Occipital lobe (tissue), 2 donors: ENCODE results near the gene SOCS7. TPM values are rescaled to one million over a fixed set of nuclear protein-coding genes. Genes with fewer than 3 reads are reported as not detected.
A peak's percentile ranks its signal among the peaks of the same experiment; 100 is the strongest.

ENCODE experiments used
- DNase-seq: peaks from one replicate; lab custom pipeline; 2025; lab: John Stamatoyannopoulos, UW
- total RNA-seq: library from RNA; depleted of rRNA; stranded (reverse); fragments of >200 nt; gene quantifications from one replicate; pipeline ENCODE4 v1.2.3, GENCODE V29; 2014

SOCS7 gene, protein sequence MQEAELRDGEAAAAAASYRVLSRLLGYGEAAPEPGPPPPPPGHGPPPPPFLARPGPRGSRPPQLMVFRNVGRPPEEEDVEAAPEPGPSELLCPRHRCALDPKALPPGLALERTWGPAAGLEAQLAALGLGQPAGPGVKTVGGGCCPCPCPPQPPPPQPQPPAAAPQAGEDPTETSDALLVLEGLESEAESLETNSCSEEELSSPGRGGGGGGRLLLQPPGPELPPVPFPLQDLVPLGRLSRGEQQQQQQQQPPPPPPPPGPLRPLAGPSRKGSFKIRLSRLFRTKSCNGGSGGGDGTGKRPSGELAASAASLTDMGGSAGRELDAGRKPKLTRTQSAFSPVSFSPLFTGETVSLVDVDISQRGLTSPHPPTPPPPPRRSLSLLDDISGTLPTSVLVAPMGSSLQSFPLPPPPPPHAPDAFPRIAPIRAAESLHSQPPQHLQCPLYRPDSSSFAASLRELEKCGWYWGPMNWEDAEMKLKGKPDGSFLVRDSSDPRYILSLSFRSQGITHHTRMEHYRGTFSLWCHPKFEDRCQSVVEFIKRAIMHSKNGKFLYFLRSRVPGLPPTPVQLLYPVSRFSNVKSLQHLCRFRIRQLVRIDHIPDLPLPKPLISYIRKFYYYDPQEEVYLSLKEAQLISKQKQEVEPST
- total RNA-seq, result 59.4 TPM

DNA sequence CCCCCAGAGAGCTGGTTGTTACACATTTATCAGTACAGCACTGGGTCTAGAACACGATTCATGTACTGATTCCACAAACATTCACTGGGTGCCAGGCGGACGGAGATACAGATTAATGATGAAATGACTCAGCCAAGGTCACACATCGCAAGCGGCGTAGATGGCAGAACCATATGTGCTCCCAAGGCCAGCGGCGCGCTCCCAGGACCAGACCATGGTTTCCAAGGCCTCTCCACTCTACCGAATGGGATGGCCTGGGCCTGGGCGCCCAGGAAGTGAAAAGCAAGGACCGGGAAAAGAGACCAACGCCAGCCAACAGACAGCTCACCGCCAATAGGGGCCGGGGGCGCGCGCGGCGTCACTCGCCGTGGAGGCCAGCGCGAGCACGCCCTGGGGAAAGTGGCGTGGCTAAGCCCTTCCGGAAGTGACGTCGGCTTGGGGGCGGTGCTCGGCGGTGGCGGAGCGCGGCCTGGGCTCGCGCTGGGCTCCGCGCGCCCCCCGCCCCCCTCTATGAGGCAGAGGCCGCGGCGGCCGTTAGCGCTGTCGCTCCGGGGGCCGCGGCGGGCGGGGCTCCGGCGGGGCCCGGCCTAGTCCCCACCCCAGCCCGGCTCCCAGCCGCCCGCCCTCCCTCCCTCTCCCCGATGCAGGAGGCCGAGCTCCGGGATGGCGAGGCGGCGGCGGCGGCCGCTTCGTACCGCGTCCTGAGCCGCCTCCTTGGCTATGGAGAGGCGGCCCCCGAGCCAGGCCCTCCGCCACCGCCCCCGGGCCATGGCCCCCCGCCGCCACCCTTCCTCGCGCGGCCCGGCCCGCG lies at the start of gene SOCS7:
Gene SOCS7 (plus strand): TSS at position 433 of the 811 bp plus-strand sequence. CDS start 209 bp downstream, at position 642.
- peak; percentile 88 for DNase-seq

DNA sequence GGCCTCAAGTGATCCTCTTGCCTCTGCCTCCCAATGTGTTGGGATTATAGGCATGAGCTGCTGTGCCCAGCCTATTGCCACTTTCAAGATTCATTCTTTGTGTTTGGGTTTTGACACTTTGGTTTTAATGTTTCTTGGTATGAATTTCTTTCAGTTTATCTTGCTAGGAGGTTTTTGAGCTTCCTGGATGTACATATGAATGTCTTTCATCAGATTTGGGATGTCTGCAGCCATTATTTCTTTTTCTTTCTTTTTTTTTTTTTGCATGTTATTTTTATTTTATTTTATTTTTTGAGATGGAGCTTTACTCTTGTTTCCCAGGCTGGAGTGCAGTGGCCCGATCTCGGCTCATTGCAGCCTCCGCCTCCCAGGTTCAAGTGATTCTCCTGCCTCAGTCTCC lies 36.1 kb upstream of the SOCS7 start:
- DNase-seq, result no peak

DNA sequence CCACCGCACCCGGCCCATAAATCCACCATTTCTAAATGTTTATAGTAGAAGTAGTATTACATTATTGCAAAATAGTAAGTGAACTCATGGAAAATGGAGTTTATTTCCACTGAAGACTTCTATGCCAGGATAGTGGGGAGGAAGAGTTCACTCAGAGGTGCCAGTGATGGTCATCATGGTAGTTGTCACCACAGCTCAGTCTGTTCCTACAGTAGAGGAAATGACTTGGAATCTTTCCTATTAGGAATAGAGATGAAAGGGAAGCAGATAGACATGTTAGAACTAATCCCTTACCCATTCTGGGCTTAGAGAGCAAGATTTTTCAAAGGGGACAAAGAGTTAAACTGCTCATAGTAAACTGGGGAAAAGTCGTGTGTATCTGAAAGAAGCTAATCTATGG lies 34.6 kb upstream of the SOCS7 start:
- DNase-seq, result no peak

DNA sequence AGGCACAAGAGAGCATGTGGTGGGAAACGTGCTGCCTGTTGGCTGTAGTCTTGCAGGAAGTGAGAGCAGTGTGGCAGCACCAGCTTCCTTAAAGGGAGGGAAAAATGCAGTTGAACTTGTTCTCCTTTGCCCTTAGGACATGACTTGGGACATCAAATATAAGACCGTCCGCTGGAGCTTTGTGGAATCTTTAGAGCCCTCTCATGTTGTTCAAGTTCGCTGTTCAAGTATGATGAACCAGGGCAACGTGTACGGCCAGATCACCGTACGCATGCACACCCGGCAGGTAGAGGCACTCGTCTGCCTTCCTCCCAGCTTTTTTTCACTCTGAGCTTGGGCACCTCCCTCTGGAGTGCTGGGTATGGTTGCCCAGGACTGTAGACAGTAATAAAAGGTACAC lies 31.2 kb upstream of the SOCS7 start:
- no peak for DNase-seq

DNA sequence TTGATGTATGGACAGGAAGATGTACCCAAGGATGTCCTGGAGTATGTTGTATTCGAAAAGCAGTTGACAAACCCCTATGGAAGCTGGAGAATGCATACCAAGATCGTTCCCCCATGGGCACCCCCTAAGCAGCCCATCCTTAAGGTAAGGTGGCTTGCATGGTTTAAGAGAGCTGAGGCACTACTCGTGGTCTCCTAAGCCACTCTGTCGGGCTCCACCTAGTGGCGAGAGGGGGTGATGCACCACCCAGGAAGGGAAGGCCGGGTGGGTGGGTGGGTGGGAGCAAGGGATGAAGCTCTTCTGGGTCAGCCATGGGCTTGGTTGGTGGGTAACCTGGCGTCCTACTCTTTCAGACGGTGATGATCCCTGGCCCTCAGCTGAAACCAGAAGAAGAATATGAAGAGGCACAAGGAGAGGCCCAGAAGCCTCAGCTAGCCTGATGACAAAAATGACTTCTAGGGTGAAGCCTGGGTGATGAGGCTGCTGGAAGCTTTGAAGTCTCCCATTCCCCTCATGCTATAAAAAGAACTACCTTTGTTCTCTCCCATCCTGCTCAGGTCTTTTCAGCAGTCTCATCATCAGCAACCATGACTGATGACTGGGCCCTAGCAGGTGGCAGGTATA lies 29.4 kb upstream of the SOCS7 start:
- no peak for DNase-seq

DNA sequence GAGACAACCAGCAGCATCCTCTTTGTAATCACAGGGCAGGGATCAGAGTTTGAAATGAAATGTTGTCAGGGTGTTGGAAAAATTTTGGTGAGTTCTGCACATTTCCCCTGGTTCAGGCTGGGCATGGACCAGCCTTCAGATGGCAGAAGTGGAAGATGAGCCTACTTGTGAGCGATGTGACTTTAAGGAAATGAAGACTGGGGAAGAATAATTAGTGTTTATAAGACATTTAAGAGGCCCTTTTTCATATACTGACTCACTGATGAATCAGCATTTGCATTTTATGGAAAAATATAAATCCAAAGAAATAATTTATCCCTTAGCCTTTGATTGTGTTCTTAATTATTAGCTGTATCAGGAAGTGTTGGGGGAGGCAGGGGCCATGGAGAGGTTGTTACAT lies 28.7 kb upstream of the SOCS7 start:
- no peak for DNase-seq

DNA sequence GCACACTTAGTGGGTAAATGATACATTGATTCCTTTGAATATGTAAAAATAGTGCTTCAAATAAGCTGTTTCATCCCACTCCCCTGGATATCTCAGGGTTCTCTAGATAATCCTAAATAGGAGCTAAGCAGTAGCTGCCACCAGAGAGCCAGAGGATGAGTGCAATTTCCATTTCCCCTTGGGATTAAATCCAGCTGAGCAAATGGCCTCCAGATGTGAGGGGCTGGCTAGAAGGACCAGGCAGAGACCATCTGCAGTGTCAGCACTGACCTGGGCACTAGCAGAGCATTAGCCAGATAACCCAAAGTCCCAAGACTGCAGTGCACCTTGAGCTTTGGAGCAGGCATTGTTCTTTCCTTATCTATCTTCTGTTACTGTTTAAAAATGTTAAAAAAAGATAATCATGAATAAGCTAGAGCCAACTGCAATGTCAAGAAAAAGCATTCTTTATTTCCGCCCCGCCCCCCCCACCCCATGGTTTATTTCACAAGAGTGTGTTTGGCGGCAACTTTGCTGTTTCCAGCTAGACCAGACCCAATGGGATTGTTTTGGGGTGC lies 27.4 kb upstream of the SOCS7 start:
- no peak for DNase-seq

DNA sequence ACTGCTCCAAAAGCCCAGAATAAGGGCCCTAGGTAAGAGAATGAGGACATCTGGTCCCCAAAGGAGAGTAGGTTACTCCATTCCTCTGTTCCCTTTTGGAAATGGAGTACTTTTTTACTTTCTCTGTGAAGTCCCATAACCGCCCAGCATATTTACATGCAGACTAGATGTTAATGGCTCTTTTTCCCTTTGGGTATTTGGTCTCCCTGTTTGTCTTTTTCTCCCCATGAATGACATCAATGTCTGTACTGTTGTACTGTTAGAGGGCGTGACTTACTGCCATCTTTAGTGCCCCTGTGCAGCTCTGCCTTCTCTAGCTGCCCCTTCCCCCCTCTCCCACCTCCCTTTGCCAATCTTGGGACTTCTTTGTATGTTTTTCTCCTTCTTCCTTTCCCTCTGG lies 26.9 kb upstream of the SOCS7 start:
- DNase-seq, result no peak

DNA sequence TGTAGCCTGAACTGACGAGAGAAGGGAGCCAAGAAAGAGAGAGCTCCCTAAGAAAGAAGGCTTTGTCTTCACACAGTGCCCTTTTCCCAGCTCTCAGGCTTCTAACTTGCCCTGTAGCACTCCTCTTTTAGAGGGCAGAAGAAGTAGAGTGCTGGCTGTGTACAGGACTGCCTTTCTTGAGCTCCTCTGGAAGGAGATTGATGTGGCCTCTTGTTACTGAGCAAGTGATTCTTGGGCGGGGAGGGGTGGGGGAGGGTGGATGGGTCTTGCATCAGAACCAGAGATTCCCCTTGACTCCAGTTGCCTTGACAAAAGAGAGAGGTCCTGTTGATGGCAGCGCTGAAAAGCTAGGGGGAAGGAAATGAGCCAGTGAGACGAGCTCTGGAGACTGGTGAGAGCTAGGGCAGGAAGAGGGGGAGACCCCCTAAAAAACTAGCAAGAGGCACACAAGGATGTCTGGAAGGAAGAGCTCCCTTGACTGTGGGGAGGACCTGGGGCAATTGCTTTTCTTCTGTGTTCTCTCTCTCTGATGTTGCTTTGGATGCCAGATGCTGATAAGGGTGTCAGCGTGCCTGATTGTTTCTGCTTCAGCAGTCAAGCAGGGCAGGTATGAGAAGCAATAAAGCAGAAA lies 26.3 kb upstream of the SOCS7 start:
- DNase-seq, result no peak

DNA sequence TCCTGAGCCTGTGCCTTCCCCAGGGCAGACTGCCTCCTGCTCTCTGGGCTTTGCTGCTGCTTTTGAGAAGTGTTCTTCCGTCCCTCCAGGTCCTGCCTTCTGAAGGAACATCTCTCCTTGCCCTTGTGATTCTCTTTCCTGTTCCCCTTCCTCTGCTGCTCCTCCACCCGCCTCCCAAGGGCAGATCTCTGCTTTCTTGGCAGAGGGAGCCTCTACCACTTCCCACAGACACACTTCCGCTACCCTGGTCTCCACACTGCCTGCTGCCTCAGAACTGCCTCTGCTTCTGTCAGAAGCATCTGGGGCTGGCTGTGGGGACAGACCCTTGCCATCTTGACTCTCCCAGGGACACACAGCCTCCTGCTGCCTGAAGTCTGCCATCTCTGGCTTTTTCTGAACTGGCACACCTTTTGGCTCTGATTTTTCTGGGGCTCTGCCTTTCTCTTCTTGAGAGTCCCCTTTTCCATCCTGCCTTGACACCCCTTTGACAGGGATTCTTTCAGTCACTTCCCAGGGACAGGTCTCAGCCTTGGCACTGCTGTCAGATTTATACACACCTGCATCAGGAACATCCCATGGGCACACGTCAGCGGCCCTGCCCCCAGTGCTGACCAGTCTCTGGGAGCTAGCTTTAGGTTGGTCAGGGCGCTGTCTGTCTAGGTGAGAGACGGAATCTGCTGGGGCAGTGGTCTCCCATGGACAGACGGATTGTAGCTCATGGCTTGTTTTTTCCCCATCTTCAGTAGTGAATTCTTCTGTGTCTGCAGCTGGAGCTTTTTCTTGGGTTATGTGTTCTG lies 24.4 kb upstream of the SOCS7 start:
- DNase-seq, result no peak

DNA sequence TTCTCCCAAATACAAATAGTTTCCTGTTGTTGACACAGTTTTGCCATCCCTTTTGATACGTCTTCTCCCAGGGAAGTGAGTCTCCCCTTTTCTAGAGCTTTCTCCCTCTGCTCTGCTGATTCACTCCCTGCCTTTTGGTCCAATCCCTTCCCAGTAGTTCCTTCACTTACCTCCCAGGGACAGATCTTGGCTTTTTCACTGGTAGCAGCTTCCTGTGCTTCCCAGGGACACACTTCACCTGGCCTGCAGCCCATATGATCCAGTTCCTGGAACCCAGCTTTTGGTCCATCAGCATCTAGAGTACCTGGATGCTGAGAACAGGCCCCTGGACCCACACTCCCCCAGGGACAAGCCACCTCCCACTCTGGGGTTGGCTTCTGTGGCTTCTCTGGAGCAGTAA lies 23.7 kb upstream of the SOCS7 start:
- no peak for DNase-seq

DNA sequence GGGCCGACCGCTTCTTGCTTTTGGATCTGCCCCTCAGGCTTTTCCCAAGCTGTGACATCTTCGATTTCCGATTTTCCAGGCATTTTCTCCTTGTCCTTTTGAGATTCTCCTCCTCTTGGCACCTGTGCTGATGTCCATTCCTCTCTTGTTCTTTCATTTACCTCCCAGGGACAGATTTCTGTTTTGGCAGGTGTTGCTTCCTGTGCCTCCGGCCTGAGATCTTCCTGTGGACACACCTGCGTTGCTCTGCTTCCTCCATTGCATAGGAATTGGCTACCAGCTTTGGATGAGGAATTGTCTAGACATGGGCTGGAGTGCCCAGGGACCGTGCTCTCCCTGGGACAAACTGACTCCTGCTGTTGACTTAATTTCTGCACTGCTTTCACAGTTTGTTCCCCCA lies 23.0 kb upstream of the SOCS7 start:
- DNase-seq, result no peak

DNA sequence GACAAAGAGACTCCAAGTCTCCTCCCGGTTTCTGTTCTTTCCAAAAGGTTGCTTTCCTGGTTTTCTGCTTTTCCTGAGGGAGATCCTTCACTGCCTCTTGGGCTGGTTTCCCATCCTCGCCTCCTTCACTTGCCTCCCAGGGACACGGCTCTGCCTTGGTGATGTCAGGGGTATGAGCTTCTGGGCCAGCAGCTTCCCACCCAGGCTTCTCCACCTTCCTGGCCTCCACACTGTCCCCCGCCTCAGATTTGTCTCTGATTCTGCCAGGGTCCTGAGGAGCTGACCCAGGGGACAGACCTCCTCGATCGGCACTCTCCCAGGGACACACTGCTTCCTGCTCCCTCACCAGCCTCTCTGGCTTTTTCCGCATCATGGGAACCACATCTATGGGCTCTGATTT lies 22.4 kb upstream of the SOCS7 start:
- DNase-seq, result no peak

DNA sequence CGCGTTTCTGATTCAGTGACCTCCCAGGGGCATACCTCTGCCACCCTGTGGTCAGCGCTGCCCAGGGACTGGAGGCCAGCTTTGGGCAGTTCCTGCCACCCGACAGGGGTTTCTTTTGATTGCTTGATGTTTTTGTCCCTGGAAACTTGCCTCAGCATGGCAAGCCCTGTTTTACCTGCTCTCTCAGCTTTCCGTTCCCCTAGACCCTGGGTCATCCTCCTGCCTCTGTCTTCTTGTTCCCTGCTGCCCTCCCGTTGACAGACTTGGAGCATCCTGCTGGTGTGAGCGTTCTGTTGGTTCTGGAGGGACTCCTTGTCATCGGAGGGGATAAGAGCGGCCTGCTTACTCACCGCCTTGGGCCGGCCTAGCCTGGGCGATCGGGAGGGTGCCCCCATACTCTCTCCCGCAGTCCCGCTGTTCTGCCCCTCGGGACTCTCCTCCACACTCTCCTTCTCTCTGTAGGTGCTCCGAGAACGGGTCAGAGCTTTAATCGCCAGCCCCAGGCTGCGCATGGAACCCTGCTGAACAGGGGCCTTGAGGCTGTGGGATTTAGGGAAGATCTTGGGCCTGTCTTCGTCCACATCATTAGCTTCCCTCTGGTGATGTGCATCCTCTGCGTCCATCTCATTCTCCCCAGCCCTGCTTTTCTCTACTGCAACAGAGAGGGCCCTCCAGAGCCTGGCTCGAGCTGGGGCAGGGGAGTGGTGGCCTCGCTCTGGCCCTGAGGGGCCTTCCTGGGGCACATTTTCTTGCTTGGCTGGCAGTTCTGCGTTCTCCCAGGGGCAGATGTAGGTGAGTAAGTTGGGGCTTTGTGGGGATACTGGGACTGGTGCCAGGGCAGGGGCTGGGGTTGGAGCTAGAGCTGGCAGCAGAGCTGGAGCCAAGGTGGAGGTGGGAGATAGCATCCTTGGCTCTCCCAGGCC lies 21.6 kb upstream of the SOCS7 start:
- no peak for DNase-seq

DNA sequence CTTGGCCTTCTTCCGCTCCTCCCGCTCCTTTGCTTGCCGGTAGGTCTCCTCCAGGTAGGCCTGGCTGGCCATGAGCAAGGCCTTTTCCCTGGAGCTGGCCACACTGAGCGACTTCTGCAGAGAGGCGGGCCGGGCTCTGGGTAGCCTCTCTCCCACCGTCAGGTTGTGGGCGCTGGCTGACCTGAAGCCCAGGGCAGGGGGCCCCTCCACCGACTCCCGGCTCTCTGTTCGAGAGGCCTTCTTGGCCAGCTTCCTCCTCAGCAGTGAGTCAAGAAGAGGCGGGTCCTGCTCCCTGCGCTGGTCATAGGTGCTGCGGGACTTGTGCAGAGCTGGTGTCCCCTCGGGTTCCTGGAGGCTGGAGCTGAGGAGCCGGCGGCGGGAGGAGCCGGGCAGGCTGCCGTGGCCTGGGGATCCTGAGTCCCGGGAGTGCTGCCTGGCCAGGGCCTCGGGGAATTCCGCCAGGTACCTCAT lies 20.7 kb upstream of the SOCS7 start:
- no peak for DNase-seq

DNA sequence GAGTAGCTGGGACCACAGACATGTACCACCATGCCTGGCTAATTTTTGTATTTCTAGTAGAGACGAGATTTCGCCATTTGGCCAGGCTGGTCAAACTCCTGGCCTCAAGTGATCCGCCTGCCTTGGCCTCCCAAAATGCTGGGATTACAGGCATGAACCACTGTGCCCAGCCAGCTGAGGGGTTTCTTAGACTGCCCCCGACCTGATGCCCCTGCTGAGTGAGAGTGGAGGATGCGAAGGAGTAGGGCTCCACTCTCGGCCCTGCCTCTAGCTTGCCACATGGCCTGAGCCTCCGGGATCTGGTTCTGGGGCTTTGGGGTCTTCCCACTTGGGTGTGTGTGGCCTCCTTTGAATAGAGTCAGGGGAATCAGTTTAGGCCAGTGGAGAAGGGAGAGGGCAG lies 18.9 kb upstream of the SOCS7 start:
- DNase-seq, result no peak

DNA sequence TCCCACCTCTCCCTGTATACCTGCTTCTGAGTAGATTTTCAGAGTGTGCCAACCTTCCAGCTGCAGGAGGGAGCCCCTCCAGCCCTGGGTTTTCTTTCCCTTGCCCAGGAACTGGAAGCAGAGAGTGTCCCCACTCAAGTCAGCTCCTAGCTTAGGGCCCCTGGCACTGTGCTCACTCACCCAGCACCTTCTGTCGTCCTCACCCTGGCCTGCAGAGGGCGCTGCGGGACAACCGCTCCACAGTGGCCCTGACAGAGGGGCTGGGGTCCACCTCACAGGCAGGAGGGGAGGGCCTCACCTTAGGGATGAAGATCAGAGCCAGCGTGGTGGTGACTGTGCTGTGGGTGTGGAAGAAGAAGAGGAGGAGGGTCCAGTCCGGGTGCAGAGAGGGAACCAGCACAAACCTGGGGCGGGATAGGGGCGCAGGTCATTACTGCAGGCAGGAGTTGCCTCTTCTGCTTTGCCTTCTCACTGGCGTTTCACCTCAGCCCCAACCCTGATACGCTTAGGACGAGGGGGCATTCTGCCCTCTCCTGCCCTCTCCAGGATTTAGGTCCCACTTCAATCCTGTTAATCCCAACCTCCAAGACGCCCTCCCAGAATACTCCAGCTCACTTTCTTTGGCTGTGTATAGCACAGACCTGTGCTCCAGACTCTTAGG lies 17.9 kb upstream of the SOCS7 start:
- no peak for DNase-seq
